HG02759 (cell line): ENCODE data around the gene HRH1.

Experiments
- ATAC-seq: cut with Tn5 transposase; IDR thresholded peaks from one replicate; pipeline ENCODE4 v1.9.1; 2021; ENCODE audit warnings: mild to moderate bottlenecking, moderate library complexity; ENCODE audit not compliant: unreplicated experiment

HRH1 gene

DNA sequence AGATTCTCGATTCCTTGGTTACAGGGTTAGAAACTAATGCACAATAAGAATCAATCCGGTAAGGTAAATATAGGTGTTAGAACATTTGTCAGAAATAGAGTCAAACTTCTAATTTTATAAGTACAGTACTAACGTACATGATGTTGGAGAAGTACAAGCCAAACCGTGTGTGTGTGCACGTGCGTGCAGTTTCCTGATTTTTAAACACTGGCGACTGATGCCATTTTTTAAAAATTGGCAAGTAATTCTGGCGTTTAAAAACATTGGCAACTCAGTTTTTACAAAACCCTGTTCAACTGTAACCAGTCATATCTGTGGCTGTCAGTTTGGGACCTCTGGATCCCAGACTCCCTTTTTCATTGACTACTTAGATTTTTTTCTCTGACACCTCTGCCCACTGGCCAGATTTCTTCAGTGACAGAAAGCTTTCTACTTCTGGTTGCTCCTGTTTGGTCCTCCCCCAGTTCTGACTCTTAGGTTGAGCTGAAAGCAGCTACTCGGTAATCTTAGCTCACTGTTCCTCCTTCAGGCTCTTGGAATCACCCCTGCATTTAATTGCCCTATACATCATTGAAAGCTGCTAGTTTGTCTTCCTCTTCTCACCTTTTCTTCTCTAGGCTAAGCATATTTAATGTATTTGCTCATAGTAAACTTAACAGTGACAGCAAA, 118.7 kb downstream of the HRH1 start:
- no peak for ATAC-seq

DNA sequence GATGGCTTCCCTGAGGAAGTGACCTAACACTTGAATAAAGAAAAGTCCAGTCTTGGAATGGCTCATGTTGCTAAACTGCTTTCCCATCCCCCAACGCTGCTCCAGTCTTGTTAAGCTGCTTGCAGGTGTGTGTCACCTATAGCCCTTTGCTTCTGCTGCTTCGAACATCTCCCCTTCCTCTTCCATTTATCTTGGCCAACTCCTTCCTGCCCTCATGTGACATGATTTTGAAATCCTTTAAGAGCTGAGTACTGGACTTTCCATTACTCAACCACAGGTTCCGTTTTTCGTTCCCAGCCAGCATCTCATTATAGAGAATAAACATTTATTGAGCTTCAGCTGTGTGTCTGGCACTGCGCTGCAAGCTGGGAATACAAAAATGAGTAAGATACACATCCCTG, 119.6 kb downstream of the HRH1 start:
- no peak for ATAC-seq

DNA sequence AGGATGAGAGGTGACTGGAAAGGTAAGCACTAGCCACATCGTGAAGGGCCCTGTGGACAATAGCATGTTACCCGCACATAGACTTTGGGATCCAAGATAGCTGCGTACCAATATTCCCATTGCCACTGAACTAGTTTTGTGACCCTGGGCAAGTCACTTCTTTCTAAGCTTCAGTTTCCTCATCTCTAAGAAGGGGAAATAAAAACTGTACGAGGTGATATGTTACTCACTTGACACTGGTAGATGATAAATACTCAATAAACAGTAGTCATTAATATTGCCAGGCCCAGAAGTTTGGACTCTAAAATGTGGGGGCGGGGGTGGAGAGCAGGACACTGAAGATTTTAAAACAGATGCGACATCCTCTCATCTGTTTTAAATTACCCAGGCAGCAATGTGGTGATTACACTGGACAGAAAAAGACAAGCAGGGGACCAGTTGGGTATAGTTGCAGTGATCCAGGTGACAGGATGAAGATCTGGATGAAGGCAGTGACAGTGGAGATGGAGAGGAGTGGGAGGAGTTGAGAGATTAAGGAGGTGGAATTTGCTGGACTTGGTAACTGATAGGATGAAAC, 120.4 kb downstream of the HRH1 start:
- no peak for ATAC-seq

DNA sequence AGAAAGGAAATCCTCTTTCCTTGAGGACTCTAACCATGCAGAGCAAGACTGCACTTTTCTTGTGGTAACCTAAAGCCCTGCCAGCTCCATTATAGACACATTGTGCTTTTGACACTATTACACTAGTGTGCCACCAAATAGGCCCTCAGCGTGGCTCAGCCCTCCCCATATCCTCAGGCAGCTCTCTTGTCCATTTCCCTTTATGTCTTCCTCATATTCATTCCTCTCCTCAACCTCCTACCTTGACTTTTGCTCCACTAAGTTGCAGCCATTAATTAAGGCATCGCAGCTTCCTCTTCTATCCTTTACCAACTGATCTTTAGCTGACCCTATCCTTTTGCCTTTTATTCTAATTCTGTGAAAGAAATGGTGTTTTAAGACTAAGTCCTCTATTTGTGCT, 121.6 kb downstream of the HRH1 start:
- no peak for ATAC-seq

DNA sequence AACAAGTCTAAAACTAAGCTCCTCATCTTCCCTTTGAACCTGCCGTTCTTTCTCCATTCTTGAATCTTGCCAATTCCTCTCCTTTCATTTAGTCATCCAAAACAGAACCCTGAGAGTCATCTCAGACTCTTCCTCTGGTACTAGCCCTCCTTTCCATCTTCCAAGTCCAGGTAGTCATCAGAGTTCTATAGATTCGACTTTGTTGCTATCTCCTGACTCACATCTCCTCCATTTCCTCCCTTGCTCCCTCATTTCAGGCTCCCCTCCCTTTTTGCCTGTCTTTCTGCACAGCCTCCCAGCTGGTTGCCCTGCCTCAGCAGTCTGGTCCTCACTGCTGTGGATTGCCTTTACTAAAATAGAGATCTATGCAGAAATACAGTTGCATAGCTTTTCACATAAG, 122.6 kb downstream of the HRH1 start:
- ATAC-seq: no peak

DNA sequence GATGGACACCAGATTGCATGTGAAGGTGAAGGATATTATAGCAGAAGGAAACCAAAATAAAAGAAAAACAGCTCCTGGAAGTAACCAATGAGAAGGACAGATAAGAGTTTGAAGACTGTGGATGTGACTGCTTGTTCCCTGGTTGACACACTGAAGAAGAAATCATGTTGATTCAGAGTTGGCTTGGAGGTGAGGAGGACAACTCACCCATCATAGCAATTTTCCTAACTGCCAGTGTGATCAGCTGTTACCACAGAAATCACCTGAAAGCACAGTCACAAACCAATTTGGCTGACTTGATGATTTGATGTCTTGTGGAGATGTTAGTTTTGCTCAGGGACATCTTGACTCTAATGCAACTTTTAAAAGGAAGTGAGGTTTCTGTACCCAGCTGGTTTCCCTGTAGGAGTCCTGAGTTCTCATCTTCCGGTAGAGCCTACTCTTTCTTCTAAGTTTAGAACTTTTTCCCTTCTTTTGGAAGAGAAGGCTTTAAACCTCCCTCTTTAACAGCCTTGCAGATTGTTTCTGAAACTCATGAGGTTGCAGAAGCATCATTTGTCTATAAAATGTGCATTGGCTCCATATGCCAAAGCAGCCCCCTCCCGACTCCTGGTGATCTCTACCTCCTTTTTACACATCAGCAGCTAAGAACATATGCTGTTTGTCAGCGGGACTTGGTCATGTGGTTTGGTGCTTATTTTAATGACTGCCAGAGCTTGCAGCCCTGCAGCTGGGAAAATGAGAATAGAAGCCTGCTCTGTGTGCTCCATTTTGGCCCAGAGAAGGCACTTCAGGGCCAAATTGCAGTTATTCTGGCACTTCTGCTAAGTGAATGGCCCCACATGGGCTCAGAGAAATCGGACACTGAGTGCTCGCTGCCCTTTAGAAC, 128.2 kb downstream of the HRH1 start:
- ATAC-seq: no peak

DNA sequence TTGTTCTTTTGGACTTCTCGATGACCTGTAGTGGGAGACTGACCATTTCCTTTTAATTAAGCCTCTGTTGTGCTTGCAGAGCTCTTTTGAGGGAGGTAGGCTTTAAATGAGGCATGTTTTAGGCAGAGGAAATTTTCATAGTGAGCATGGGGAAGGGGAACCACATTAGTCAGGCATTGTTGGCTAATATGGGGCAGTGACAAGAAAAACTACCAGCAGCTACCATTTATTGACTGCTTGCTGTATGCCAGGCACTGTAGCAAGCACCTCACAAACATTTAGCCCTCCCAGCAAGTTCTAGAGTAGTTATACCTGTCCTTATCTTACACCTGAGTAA, 128.8 kb downstream of the HRH1 start:
- no peak for ATAC-seq

DNA sequence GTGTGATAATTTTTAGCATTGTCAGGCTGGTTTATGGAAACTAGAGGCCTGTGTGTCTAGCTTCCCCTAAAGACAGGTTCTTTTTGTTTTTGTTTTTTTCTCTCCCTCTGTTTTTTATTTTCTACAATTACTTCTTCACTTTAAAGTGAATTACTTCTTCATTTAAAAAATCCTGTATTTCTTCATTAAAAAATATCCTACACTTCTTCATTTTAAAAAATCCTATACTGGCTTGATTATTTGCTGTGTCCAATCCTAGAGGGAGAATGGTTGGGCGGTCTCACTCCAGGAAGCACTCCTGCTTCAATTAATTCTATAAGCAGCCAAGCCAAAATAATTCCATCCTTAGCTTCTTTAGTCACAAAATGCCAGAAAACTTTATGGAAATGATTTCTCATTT, 129.7 kb downstream of the HRH1 start:
- no peak for ATAC-seq

DNA sequence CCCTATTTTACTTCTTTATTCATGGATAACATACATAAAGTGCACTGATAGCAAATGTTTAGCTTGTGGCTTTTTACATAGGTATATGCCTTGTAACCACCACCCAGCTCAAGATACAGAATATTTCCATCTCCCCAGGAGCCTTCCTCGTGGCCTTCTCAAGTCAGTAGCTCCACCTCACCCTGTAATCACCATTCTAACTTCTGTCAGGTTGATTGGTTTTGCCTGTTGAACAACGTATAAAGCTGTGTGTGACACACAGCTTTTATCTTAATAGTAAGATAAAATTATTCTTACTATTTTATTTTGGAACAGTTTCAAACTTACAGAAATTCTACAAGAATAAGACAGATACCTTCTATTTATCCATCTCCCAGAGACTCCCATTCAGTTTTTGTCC, 131.2 kb downstream of the HRH1 start:
- no peak for ATAC-seq

DNA sequence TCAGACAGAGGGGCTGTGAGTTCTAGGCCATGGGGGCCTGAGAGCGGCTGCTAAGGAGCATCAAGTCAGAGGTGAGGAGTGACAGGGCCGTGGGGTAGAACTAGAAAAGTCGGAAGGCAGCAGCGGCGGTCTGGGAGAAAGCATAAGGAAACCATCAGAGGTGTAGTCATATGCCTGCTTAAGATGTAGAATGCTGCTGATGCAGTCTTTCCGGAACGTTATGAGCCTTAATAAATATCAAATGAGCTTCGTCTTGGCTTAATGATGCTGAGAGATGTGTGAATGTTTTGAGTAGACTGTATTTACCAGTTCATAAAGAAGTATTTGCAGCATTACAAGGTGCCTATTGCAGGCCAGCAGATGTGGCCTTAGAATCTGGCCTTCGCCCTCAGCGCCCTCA, 133.1 kb downstream of the HRH1 start:
- no peak for ATAC-seq

DNA sequence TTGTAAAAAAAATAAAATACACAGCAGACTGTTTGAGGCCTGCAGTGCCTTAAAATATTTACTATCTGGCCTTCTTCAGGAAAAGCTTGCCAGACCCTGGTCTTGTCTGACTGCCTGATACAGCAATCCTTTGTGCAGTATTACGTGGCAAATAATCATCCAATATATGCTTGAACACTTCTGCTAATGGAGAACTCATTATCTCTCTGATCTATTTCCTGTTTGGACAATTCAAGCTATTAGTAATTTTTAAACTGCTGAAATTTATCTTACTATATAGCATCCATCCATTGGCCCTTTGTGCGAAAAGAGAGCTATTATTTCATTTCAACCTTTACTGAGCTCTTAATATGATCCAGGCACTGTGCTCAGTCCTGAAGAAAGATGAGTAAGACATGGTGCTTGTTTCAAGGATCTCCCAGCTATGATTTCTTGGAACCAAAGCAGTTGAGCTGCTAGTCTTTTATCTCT, 133.8 kb downstream of the HRH1 start:
- ATAC-seq: no peak

DNA sequence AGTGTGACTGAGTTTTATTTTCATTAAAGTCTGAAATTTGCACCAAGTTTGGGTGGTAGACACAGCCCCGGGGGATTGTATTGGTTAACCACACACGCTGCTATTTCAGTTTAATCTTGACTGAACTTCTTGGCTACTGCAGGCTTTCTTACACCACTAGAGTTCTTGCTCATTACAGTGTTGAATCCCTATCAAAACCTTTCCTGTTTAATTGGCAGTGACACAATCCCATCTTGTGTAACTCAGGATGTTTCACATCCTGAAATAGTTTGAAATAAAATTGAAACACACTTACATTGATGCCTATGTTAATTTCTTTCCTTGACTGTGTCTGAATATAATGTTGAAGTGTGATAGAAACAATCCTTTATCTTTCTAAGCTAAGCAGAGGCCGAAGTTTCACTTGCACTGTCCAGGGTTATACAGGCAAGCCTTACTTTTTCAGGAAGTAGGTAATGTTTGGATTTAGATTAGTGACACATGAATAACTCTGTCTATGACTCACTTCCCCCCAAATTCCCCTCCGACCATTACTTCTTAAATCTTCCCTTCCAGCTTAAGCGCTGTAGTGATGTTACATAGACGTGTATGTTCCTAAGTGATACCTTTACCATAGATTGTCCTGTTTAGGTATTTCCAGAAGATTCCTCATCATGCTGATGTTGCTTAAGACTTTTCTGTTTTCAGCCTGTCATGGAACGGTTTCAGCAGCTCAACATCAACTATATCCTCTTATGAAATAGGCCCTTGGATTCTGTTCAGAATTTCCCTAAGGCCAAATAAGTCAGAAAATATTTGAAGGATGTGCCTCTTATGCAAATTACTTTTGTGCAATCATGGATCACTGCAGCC, 134.7 kb downstream of the HRH1 start:
- peak; percentile 77 for ATAC-seq

DNA sequence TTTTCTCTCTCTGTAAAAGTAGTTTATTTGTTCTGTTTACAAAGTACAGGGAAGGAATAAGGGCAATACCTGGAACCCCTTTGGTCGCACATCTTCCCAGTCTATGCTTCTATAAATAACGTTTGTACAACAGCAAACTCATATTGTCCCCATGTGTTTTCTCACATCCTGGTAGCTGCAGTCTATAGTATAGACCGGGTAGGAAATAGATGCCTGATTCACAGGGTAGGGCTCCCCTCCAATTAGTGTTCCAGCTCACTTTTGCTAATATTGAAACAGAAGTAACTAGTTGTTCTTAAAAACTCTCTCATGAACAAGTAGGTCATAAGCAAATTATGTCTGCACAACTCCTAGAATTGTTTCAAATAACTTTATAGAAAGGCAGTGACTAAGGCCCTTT, 135.6 kb downstream of the HRH1 start:
- no peak for ATAC-seq

DNA sequence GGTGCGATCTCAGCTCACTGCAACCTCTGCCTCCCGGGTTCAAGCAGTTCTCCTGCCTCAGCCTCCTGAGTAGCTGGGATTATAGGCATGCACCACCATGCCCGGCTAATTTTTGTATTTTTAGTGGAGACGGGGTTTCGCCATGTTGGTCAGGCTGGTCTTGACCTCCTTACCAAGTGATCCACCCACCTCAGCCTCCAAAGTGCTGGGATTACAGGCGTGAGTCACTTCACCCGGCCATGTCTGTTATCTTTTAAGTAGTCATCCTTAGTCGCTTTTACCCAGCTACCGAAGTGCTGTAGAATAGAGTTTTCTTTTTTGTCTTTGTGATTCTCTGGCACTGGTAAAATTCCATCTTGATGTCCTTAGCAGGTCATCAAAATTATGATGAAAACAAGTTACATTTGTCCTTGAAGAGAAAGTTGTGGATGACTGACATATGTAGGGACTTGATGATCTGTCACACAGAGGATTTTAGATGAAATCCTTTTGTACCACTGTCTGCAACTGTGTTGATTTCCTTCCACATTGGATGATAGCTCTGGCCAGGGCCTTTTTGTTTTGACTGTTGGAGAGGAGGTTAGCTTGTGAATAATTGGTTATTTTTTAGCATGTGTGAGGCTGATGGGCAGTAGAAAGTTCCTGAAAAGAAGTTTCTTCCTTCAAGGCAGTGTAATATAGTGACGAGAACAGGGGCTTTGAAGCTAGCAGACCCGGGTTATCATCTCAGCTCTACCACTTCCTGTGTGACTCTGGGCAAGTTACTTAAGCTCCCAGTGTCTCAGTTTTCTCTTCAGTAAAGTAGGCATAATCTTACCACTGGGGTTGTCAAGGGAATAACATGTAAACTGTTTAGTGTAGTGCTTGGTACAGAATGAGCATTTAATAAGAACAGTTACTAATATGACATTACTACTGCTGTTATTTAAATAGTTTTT, 136.7 kb downstream of the HRH1 start:
- peak; percentile 33 for ATAC-seq

DNA sequence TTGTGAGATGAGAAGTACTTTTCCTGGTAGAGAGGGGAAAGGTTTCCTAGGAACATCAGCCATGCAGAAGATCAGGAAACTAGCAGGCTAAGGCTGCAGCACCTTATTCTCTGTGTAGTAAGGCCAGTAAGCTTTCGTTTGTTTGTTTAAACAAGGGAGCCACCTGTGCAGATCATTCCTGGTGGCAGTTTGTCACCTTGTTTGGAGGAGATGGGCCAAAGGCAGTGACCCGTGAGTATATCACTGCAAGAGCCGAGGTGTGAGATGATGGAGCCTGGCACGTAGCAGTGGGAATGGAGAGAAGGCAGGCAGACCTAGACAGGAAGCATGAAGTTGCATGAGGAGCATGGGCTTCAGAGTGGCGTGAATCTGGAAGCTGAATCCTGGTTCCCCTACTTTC, 137.5 kb downstream of the HRH1 start:
- ATAC-seq: no peak

DNA sequence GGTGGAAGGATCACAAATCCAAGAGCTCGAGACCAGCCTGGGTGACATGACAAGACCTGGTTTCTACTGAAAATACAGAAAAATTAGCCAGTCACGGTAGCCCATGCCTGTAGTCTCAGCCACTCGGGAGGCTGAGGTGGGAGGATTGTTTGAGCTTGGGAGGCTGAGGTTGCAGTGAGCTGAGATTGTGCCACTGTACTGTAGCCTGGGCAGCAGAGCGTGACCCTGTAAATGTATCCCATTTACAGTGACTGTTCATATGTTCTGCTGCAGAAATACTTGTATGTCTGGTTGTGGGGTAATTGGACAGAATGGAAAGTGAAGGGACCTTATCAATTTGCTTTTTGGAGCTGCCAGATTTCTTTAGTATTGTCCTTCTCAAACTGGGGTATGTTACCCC, 142.8 kb downstream of the HRH1 start:
- ATAC-seq: no peak

DNA sequence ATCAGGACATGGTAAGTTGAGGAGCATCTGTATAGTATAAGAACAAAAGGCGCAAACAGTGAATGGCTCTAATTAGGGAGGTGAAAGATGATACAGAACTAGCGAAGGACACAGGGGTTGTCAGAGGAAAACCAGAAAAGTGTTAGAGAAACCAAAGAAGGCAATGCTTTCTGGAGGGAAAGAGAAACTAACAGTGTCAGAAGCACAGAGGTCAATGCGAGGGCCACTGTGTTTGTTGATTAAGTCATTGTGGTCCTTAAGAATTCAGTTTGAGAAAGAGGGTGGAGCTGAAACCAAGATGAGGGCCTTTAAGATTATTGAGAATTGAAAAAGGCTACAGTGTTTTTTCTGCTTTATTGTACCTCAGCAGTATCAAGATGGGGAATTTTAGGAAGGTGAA, 146.7 kb downstream of the HRH1 start:
- ATAC-seq: peak; percentile 69

DNA sequence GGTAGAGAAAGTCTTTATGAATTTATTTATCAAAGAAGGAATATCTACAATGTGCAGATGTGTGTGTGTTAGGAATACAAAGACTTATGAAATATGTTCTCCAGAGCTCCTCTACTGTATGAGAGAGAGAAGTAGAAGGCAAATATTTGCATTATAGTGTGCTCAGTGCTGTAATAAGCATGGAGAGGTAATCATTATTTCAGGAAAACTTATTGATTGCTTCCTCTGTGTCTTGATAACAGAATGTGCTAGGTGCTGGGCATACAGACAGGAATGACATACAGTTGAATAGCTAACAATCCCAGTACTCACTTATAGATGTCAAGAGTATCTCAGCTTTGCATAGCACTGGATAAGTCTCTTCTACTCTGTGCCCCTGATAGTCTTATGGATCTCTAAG, 148.2 kb downstream of the HRH1 start:
- no peak for ATAC-seq

DNA sequence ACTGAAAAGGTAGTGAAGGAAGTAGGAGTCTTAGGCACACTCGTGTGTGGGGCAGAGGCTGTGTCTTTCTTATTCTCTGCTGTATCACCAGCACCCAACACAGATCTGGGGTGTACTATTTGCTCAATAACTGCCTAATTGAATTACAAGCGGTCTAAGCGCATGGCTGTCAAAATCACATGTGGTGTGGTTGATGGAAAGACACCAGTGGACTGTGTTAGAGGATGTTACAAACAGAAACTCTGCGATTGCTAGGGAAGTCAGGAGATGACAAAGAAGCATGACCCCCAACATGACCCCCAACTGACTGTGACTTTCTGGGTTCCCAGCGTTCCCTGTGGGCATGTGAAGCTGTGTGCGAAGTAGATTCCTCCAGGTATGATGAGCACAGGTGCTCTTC, 149.9 kb downstream of the HRH1 start:
- ATAC-seq: no peak

DNA sequence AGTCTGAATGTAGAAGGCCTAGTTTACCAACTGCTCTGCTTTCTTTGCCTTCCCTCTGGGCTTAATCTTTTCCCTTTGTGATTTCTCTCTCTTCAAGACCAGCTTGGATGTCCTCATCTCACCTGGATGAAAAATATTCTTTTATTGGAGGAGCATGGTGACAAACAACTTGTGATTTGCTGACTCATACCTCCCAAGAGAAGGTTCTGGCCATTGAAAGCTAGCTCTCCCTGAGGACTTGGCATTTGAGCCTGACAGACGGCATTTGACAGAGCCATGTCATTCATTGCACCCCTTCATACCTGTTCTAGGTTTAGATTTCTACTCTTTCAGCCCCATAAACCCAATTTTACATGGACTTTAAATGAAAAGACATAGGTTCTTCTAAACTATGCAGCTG, 151.2 kb downstream of the HRH1 start:
- ATAC-seq: no peak
